ENCODE data around the gene FYB1. TPM values are rescaled to one million over a fixed set of nuclear protein-coding genes. Genes with fewer than 3 reads are reported as not detected.

The FYB1 gene
- total and polyA plus RNA-seq, 2 of the 4 experiments (the other 2 are of a cell fraction): not detected

DNA sequence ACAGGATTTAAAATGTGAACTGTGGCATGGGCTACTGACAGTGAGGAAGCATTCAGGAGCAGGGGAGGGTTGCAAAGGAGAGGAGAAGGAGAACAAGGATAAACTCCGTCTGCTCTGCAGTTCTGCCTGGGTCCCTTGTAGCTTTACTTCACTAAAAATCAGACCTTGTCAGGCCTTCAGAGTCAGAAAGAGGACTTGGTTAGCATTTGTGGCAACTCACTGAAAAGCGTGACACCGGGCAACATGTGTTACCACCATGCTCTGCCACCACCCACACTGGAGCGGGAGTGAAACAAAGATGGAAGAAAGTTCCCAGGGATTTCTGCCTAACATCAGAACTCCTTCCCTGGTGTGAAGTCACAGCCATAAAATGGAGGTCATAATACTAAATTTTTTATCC, 19.3 kb downstream of the FYB1 start:
- Histone ChIP-seq H3K4ac (ENCODE audit: low read depth, low read length) (no peak overlapping the region), H3K79me1 (ENCODE audit: low read depth in 1 of 2, low read length in 2 of 2) (no peaks in the 10 kb centered on the region), H3K23ac (ENCODE audit: low read depth, low read length) (no peak overlapping the region), H3K18ac (ENCODE audit: low read depth, low read length) (no peak overlapping the region), H4K8ac (ENCODE audit: low read depth in 2 of 2, low read length in 2 of 2) (no peak overlapping the region), H3K56ac (ENCODE audit: extremely low read depth, insufficient read depth, low read length) (no peak overlapping the region), H2AFZ (replicated peaks; ENCODE audit: low read length, poor library complexity) (no peak overlapping the region), H3K14ac (replicated peaks; ENCODE audit: low read depth, low read length) (no peak overlapping the region), H3K4me2 (ENCODE audit: low read depth, low read length) (no peak overlapping the region), H2BK120ac (ENCODE audit: low read depth, low read length) (no peak overlapping the region), H3K9me1 (ENCODE audit: insufficient read depth, low read length) (no peaks in the 10 kb centered on the region), H4K5ac (ENCODE audit: low read depth, low read length) (no peak overlapping the region), H3K9me3 (ENCODE audit: control insufficient read depth, insufficient read depth, low read length) (no peaks in the 10 kb centered on the region), H4K91ac (ENCODE audit: insufficient read depth, low read depth, low read length) (no peak overlapping the region), H2AK5ac (ENCODE audit: low read depth, low read length) (no peak overlapping the region), H2BK5ac (ENCODE audit: low read depth, low read length, poor library complexity, severe bottlenecking) (no peak overlapping the region), H2BK15ac (ENCODE audit: low read depth, low read length) (no peak overlapping the region), H2BK20ac (ENCODE audit: low read depth, low read length) (no peak overlapping the region), H3K27ac (ENCODE audit: insufficient read depth, low read length) (no peak overlapping the region), H3K4me3 (ENCODE audit: insufficient read depth, low read depth, low read length) (no peak overlapping the region), H4K20me1 (ENCODE audit: insufficient read depth, low read length) (no peaks in the 10 kb centered on the region), H2AK9ac (replicated peaks; ENCODE audit: low read depth, low read length, poor library complexity) (no peak overlapping the region), H3K9ac (ENCODE audit: low read depth, low read length) (no peak overlapping the region), H3K36me3 (ENCODE audit: control insufficient read depth, insufficient read depth, low read length) (no peaks in the 10 kb centered on the region), H3K27me3 (ENCODE audit: control insufficient read depth, insufficient read depth, low read length) (no peaks in the 10 kb centered on the region), H3K4me1 (ENCODE audit: control insufficient read depth, insufficient read depth, low read length) (no peaks in the 10 kb centered on the region)
- dilution Hi-C loops (cut with HindIII; ENCODE audit: low sequenced_read_pairs, unreplicated experiment) (no loop called here), intact Hi-C loops (cut with micrococcal nuclease) (no loop called here), in situ Hi-C loops (cut with MboI; ENCODE audit: low sequenced_read_pairs) (loop anchor here (25.0 kb wide), 1 partner anchor 362 kb away; no protein-coding TSS in a partner anchor)
- 100% methylated on average over 1 of the region's 4 CpGs; no CpG with 5 or more reads in 1 of the 2 experiments for WGBS, 2 experiments (ENCODE audit: extremely low coverage in 2 of 2, insufficient read length in 1 of 2)
- ATAC-seq (ENCODE audit: low read depth): no peak
- no peak for DNase-seq
- no TSS peak for BruUV-seq (replicated peaks)
- TF ChIP-seq, protein P1, sequence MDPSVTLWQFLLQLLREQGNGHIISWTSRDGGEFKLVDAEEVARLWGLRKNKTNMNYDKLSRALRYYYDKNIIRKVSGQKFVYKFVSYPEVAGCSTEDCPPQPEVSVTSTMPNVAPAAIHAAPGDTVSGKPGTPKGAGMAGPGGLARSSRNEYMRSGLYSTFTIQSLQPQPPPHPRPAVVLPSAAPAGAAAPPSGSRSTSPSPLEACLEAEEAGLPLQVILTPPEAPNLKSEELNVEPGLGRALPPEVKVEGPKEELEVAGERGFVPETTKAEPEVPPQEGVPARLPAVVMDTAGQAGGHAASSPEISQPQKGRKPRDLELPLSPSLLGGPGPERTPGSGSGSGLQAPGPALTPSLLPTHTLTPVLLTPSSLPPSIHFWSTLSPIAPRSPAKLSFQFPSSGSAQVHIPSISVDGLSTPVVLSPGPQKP (IDR thresholded peaks at IDR 0.05; ENCODE audit: borderline replicate concordance, low read depth, low read length): no peak
- TF ChIP-seq BHLHE40 (IDR thresholded peaks at IDR 0.05; ENCODE audit: low read depth, low read length) (no peak), RAD21 (IDR thresholded peaks at IDR 0.05; ENCODE audit: low read length) (no peak), POLR2A (IDR thresholded peaks at IDR 0.05; ENCODE audit: low read depth, low read length) (no peak), MAFK (IDR thresholded peaks at IDR 0.05; ENCODE audit: low read depth, low read length) (no peak), RCOR1 (IDR thresholded peaks at IDR 0.05; ENCODE audit: insufficient replicate concordance, low read length) (no peak), MXI1 (IDR thresholded peaks at IDR 0.05; ENCODE audit: borderline replicate concordance, low read depth, low read length) (no peak), RFX5 (IDR thresholded peaks at IDR 0.05; ENCODE audit: low read depth, low read length) (no peak), CHD1 (IDR thresholded peaks at IDR 0.05; ENCODE audit: low read depth, low read length) (no peak), FOS (IDR thresholded peaks at IDR 0.05; ENCODE audit: low read depth, low read length) (no peak), SMC3 (IDR thresholded peaks at IDR 0.05; ENCODE audit: low read depth, low read length) (no peak), CEBPB (IDR thresholded peaks at IDR 0.05; ENCODE audit: low read depth, low read length) (no peak), NFE2L2 (IDR thresholded peaks at IDR 0.05; ENCODE audit: low read depth, low read length) (no peak), MAZ (IDR thresholded peaks at IDR 0.05; ENCODE audit: borderline replicate concordance, low read depth, low read length) (no peak)
- TF ChIP-seq, protein P2, sequence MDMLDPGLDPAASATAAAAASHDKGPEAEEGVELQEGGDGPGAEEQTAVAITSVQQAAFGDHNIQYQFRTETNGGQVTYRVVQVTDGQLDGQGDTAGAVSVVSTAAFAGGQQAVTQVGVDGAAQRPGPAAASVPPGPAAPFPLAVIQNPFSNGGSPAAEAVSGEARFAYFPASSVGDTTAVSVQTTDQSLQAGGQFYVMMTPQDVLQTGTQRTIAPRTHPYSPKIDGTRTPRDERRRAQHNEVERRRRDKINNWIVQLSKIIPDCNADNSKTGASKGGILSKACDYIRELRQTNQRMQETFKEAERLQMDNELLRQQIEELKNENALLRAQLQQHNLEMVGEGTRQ (IDR thresholded peaks at IDR 0.05; ENCODE audit: low read depth, low read length): no peak
- TF ChIP-seq, protein P3, sequence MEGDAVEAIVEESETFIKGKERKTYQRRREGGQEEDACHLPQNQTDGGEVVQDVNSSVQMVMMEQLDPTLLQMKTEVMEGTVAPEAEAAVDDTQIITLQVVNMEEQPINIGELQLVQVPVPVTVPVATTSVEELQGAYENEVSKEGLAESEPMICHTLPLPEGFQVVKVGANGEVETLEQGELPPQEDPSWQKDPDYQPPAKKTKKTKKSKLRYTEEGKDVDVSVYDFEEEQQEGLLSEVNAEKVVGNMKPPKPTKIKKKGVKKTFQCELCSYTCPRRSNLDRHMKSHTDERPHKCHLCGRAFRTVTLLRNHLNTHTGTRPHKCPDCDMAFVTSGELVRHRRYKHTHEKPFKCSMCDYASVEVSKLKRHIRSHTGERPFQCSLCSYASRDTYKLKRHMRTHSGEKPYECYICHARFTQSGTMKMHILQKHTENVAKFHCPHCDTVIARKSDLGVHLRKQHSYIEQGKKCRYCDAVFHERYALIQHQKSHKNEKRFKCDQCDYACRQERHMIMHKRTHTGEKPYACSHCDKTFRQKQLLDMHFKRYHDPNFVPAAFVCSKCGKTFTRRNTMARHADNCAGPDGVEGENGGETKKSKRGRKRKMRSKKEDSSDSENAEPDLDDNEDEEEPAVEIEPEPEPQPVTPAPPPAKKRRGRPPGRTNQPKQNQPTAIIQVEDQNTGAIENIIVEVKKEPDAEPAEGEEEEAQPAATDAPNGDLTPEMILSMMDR (conservative IDR thresholded peaks at IDR 0.05; ENCODE audit: low read depth, low read length): no peak
- CTCF ChIA-PET: no interaction called here
- POLR2A ChIA-PET (ENCODE audit: unreplicated experiment): no interaction called here
